Myometrial cell (primary cell): ENCODE data around the gene PIK3CB. TPM values are rescaled to one million over a fixed set of nuclear protein-coding genes. Genes with fewer than 3 reads are reported as not detected.

ENCODE experiments used
- total RNA-seq: library from RNA; depleted of rRNA; stranded (reverse); fragments of >200 nt; gene quantifications from 2 replicates; pipeline ENCODE4 v1.2.3, GENCODE V29; 2015

Gene PIK3CB
- 6.1 and 6.2 TPM in 2 replicates for total RNA-seq

GRCh38 chr3:138834596-138835396 is at the start of gene PIK3CB:
Gene PIK3CB (minus strand): TSS chr3:138834928. CDS start chr3:138759343, 75,585 bp downstream.

GRCh38 chr3:138608322-138609135 is 226.2 kb downstream of the PIK3CB start, which contains the start of gene FAIM:
Gene FAIM (plus strand): TSS chr3:138608771. CDS start chr3:138619727, 10,956 bp downstream.

Other genes with a start within 250 kb of the PIK3CB start
- gene CEP70, start 240.7 kb downstream of the PIK3CB start, total RNA-seq = 28.5 and 28.7 TPM in 2 replicates
- 16.4 and 30.3 TPM in 2 replicates for gene FAIM, start 226.2 kb downstream of the PIK3CB start, total RNA-seq
- 25.9 and 28.3 TPM in 2 replicates for gene FOXL2, start 112.2 kb upstream of the PIK3CB start, total RNA-seq
- 28.9 and 33.4 TPM in 2 replicates for gene FOXL2NB, start 112.3 kb upstream of the PIK3CB start, total RNA-seq
- gene PRR23A, start 171.3 kb upstream of the PIK3CB start, total RNA-seq = not detected in 2 replicates
- not detected in 2 replicates for gene PRR23B, start 186.0 kb upstream of the PIK3CB start, total RNA-seq
- gene PRR23C, start 210.0 kb upstream of the PIK3CB start, total RNA-seq = not detected in 2 replicates